HCT116 (cell line): Measurements from ENCODE around the gene TMEM101. TPM values are rescaled to one million over a fixed set of nuclear protein-coding genes. Genes with fewer than 3 reads are reported as not detected.

ENCODE experiments used
- ATAC-seq: fragments of 200-7000 bp; cut with Tn5 transposase; 2 replicates; pipeline ENCODE4 v1.9.1; 2020; ENCODE audit warnings: mild to moderate bottlenecking, moderate library complexity
- BruUV-seq: library from RNA; stranded (reverse); fragments of 400-500 nt; replicated peaks from 2 replicates; lab custom pipeline; 2021; lab: Mats Ljungman, UMichigan
- CTCF ChIA-PET: fragments of 300-600 bp; sonication (Branson Sonifier 250); formaldehyde crosslinking; loops from one replicate; lab custom pipeline; 2021; ENCODE audit warnings: antibody characterized with exemption; lab: Charles Lee
- POLR2A ChIA-PET: fragments of 300-600, 350-600 bp; sonication (Branson Sonifier 250); formaldehyde crosslinking; loops from one replicate; lab custom pipeline; 2021; ENCODE audit warnings: antibody characterized with exemption; lab: Charles Lee
- RAD21 ChIA-PET, 2 experiments: fragments of 300-600 bp; sonication (Branson Sonifier 250); formaldehyde crosslinking; loops; one replicate each; lab custom pipeline; 2023; ENCODE audit warnings: low total read pairs in 2 of 2; ENCODE audit not compliant: uncharacterized antibody in 2 of 2, unreplicated experiment in 2 of 2, low non-redundant PET in 1 of 2; lab: Charles Lee
- DNase-seq: peaks from one replicate; pipeline ENCODE4 v3.0.0-alpha.2; 2010; ENCODE audit warnings: low read depth, low spot score
- H2AFZ ChIP-seq: fragments of 200-600 bp; shearing (Covaris generic), sonication (generic); 2 replicates; pipeline ENCODE4 v1.6.1; 2017; ENCODE audit warnings: low read depth, mixed run types, mixed read lengths, antibody characterized with exemption, low read length; ENCODE audit not compliant: poor library complexity, severe bottlenecking
- H3K27ac ChIP-seq: 2 replicates; pipeline ENCODE4 v1.5.1; 2012; ENCODE audit warnings: low read depth, low read length
- H3K27me3 ChIP-seq: fragments of 200-600 bp; sonication (generic); 2 replicates; pipeline ENCODE4 v1.6.1; 2016; ENCODE audit warnings: mixed run types, low read length, mixed read lengths; ENCODE audit not compliant: insufficient read depth
- H3K36me3 ChIP-seq, 2 experiments: fragments of 200-500 bp in 1 of 2; fragments of 200-600 bp in 1 of 2; sonication (Bioruptor generic) in 1 of 2; sonication (generic) in 1 of 2; 2 replicates each; pipeline versions ENCODE4 v1.5.1 to v1.6.1; 2014 to 2016; ENCODE audit warnings: low read length in 2 of 2, inconsistent platforms in 1 of 2, mixed read lengths in 1 of 2, mixed run types in 1 of 2; ENCODE audit not compliant: insufficient read depth in 2 of 2, control insufficient read depth in 1 of 2
- H3K4me1 ChIP-seq, 2 experiments: fragments of 200-600 bp in 1 of 2; sonication (generic) in 1 of 2; 2 replicates each; pipeline versions ENCODE4 v1.5.1 to v1.6.1; 2012 to 2017; ENCODE audit warnings: low read length in 2 of 2, inconsistent platforms in 1 of 2, mild to moderate bottlenecking in 1 of 2, mixed read lengths in 1 of 2, mixed run types in 1 of 2, moderate library complexity in 1 of 2; ENCODE audit not compliant: insufficient read depth in 2 of 2, control insufficient read depth in 1 of 2
- H3K4me2 ChIP-seq: fragments of 200-600 bp; sonication (generic); 2 replicates; pipeline ENCODE4 v1.6.1; 2017; ENCODE audit warnings: mixed run types, low read length, mixed read lengths
- H3K4me3 ChIP-seq, 2 experiments: fragments of 200-600 bp in 1 of 2; sonication (generic) in 1 of 2; replicated peaks in 1 of 2; 2 replicates each; pipeline ENCODE4 v1.5.1; 2011 to 2016; ENCODE audit warnings: low read length in 2 of 2, control low read depth in 1 of 2, low read depth in 1 of 2, mild to moderate bottlenecking in 1 of 2, mixed read lengths in 1 of 2, mixed run types in 1 of 2
- H3K79me2 ChIP-seq: fragments of 200-600 bp; sonication (generic); 2 replicates; pipeline ENCODE4 v1.6.1; 2017; ENCODE audit warnings: mild to moderate bottlenecking, mixed run types, low read length, moderate library complexity, mixed read lengths; ENCODE audit not compliant: insufficient read depth
- H3K9ac ChIP-seq: fragments of 200-600 bp; sonication (generic); 2 replicates; pipeline ENCODE4 v1.6.1; 2016; ENCODE audit warnings: low read length, mixed read lengths
- H3K9me2 ChIP-seq: fragments of 200-600 bp; sonication (generic), shearing (Covaris generic); 2 replicates; pipeline ENCODE4 v1.6.1; 2017; ENCODE audit warnings: mixed run types, mild to moderate bottlenecking, moderate library complexity; ENCODE audit not compliant: insufficient read depth
- H3K9me3 ChIP-seq, 2 experiments: fragments of 200-500 bp in 1 of 2; fragments of 200-600 bp in 1 of 2; sonication (Bioruptor generic) in 1 of 2; sonication (generic) in 1 of 2; 2 replicates each; pipeline ENCODE4 v1.6.1; 2014 to 2017; ENCODE audit warnings: low read length in 2 of 2, mixed read lengths in 2 of 2, inconsistent platforms in 1 of 2, low read depth in 1 of 2, mild to moderate bottlenecking in 1 of 2, mixed run types in 1 of 2, moderate library complexity in 1 of 2; ENCODE audit not compliant: control insufficient read depth in 1 of 2, insufficient read depth in 1 of 2
- H4K20me1 ChIP-seq: fragments of 200-600 bp; sonication (generic), shearing (Covaris generic); 2 replicates; pipeline ENCODE4 v1.6.1; 2017; ENCODE audit warnings: mixed run types, mild to moderate bottlenecking, moderate library complexity; ENCODE audit not compliant: insufficient read depth
- ATF3 ChIP-seq: IDR thresholded peaks from 2 replicates; pipeline ENCODE4 v1.6.1; 2012
- CBX3 ChIP-seq: IDR thresholded peaks from 2 replicates; pipeline ENCODE4 v1.6.1; 2012; ENCODE audit warnings: low read depth
- CEBPB ChIP-seq: IDR thresholded peaks from 2 replicates; pipeline ENCODE4 v1.6.1; 2012; ENCODE audit warnings: low read depth
- CTCF ChIP-seq, 3 experiments: fragments of 200-600 bp in 1 of 3; sonication (generic) in 1 of 3; IDR thresholded peaks in 2 of 3; conservative IDR thresholded peaks in 1 of 3; 2 replicates each; pipeline ENCODE4 v1.5.1; 2012 to 2017; ENCODE audit warnings: low read depth in 2 of 3, low read length in 2 of 3, antibody characterized with exemption in 1 of 3, borderline replicate concordance in 1 of 3, control low read depth in 1 of 3, mild to moderate bottlenecking in 1 of 3, mixed read lengths in 1 of 3, mixed run types in 1 of 3, moderate library complexity in 1 of 3; ENCODE audit not compliant: insufficient read depth in 1 of 3
- EGR1 ChIP-seq: IDR thresholded peaks from 2 replicates; pipeline ENCODE4 v1.6.1; 2012; ENCODE audit warnings: low read depth
- ELF1 ChIP-seq: IDR thresholded peaks from 2 replicates; pipeline ENCODE4 v1.6.1; 2012; ENCODE audit warnings: low read depth, borderline replicate concordance
- FOSL1 ChIP-seq: IDR thresholded peaks from 2 replicates; pipeline ENCODE4 v1.6.1; 2012; ENCODE audit warnings: low read depth
- JUND ChIP-seq: IDR thresholded peaks from 2 replicates; pipeline ENCODE4 v1.6.1; 2012
- POLR2AphosphoS5 ChIP-seq: IDR thresholded peaks from 2 replicates; pipeline ENCODE4 v1.6.1; 2011; ENCODE audit warnings: mild to moderate bottlenecking, low read depth, low read length, moderate library complexity
- SIN3A ChIP-seq: IDR thresholded peaks from 2 replicates; pipeline ENCODE4 v1.6.1; 2012; ENCODE audit warnings: low read depth
- SP1 ChIP-seq: IDR thresholded peaks from 2 replicates; pipeline ENCODE4 v1.6.1; 2012; ENCODE audit warnings: low read depth
- SRF ChIP-seq: IDR thresholded peaks from 2 replicates; pipeline ENCODE4 v1.6.1; 2012; ENCODE audit warnings: low read depth
- YY1 ChIP-seq: IDR thresholded peaks from 2 replicates; pipeline ENCODE4 v1.6.1; 2011; ENCODE audit warnings: low read length, low read depth, moderate library complexity, mild to moderate bottlenecking; ENCODE audit not compliant: insufficient replicate concordance; ENCODE audit errors: extremely low read depth
- ZNF274 ChIP-seq: fragments of 200-500 bp; sonication (Bioruptor generic); IDR thresholded peaks from 2 replicates; pipeline ENCODE4 v1.6.1; 2014; ENCODE audit warnings: mild to moderate bottlenecking, low read depth, low read length, inconsistent platforms
- intact Hi-C: fragments of 100-400 bp; cut with micrococcal nuclease; formaldehyde crosslinking; loops from 2 replicates; pipeline ENCODE4 v1.10.0; 2022
- total RNA-seq: library from RNA; stranded (reverse); gene quantifications from one replicate; pipeline ENCODE4 v1.2.1, GENCODE V29; 2021; ENCODE audit not compliant: unreplicated experiment
- TF ChIP-seq, protein P1 (sequence below): IDR thresholded peaks from 2 replicates; pipeline ENCODE4 v1.6.1; 2012; ENCODE audit warnings: low read depth

TMEM101 gene
- total RNA-seq, 1 experiment from 2014 or later, result 43.8 TPM

GRCh38 chr17:44014437-44015172 is at the start of gene TMEM101 (continued):
- TF ChIP-seq CTCF (IDR thresholded peaks at IDR 0.05 in 2 of 3, conservative IDR thresholded peaks at IDR 0.05 in 1 of 3; ENCODE audit: borderline replicate concordance in 1 of 3, insufficient read depth in 1 of 3, low read depth in 2 of 3, low read length in 2 of 3), result no peak
- no peak for TF ChIP-seq ZNF274
- TF ChIP-seq POLR2AphosphoS5, result peak; percentile 91
- TF ChIP-seq CBX3, result peak; percentile 98
- peak; percentile 90 for TF ChIP-seq SP1

DNA sequence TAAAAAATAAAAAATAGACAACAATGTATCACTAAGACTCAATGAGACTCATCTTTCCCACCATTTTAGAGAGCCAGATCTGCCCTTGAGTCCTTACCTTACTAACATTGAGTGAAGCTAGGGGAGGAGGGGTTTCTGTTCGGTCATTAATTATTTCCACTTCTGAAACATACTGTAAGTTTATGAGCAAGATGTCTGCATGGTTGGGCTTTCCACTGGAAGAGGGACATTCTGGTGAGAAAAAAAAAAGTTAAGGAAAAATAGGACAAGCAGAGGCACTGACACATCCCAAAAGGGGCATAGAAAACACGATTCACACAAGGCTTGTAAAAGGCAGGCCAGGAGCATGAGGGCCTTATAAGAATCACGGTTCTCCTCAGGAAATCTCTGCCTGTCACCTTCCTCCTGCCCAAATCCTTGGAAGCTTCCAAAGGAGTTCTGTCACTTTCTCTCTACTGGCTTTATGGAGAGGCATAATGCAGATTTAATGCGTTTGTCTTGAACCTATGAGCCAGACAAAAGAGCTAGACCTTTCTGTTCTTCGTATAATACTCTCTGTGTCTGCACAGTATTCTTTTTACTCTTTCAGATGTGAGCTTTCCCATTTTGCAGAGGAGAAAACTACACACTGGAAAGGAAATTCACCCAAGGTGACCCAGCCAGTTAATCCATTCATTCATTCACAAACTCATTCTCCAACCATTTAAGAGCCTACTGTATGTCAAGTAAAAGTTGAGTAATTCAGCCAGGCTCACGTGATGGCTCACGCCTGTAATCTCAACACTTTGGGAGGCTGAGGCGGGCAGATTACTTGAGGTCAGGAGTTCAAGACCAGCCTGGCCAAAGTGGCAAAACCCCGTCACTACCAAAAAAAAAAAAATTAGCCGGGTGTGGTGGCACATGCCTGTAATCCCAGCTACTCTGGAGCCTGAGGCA is 49.2 kb upstream of the TMEM101 start:
- ChIA-PET POLR2A (no interaction called here), CTCF (no interaction called here), RAD21 (no interaction called here)
- peaks cover 34 to 47% of the 10 kb centered on the region in 2 experiments for H3K36me3 ChIP-seq
- H3K9me3 ChIP-seq, result no peaks in the 10 kb centered on the region
- peaks cover 7% of the 10 kb centered on the region; the same call in 1 of the 2 replicates for H4K20me1 ChIP-seq
- peaks cover 77% of the 10 kb centered on the region for H3K79me2 ChIP-seq
- no peak overlapping the region for H2AFZ ChIP-seq
- no peaks in the 10 kb centered on the region for H3K9me2 ChIP-seq
- ATAC-seq (no peak), DNase-seq (no peak)
- H3K27me3 ChIP-seq, result no peaks in the 10 kb centered on the region
- H3K27ac ChIP-seq, result no peak overlapping the region
- H3K4me1 ChIP-seq, result peaks cover 6 to 22% of the 10 kb centered on the region in 2 experiments; a peak in 3 of 4 replicates
- intact Hi-C loops, result no loop called here
- no peak overlapping the region; the same call in 1 of the 2 replicates for H3K4me2 ChIP-seq
- no peak overlapping the region for H3K9ac ChIP-seq
- no TSS peak for BruUV-seq
- H3K4me3 ChIP-seq, result no peak overlapping the region
- TF ChIP-seq SRF (no peak), YY1 (no peak), SIN3A (no peak), CEBPB (no peak), ZNF274 (no peak), CBX3 (no peak), JUND (no peak), ELF1 (no peak), FOSL1 (no peak), ATF3 (no peak), POLR2AphosphoS5 (no peak), EGR1 (no peak)
- TF ChIP-seq, protein P1, sequence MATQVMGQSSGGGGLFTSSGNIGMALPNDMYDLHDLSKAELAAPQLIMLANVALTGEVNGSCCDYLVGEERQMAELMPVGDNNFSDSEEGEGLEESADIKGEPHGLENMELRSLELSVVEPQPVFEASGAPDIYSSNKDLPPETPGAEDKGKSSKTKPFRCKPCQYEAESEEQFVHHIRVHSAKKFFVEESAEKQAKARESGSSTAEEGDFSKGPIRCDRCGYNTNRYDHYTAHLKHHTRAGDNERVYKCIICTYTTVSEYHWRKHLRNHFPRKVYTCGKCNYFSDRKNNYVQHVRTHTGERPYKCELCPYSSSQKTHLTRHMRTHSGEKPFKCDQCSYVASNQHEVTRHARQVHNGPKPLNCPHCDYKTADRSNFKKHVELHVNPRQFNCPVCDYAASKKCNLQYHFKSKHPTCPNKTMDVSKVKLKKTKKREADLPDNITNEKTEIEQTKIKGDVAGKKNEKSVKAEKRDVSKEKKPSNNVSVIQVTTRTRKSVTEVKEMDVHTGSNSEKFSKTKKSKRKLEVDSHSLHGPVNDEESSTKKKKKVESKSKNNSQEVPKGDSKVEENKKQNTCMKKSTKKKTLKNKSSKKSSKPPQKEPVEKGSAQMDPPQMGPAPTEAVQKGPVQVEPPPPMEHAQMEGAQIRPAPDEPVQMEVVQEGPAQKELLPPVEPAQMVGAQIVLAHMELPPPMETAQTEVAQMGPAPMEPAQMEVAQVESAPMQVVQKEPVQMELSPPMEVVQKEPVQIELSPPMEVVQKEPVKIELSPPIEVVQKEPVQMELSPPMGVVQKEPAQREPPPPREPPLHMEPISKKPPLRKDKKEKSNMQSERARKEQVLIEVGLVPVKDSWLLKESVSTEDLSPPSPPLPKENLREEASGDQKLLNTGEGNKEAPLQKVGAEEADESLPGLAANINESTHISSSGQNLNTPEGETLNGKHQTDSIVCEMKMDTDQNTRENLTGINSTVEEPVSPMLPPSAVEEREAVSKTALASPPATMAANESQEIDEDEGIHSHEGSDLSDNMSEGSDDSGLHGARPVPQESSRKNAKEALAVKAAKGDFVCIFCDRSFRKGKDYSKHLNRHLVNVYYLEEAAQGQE, result no peak
